ENCODE data around the gene PLA2G4E. TPM values are rescaled to one million over a fixed set of nuclear protein-coding genes. Genes with fewer than 3 reads are reported as not detected.

The PLA2G4E gene
- total and polyA plus RNA-seq, 8 donors: 0.06 to 1.2 (median 0.09) TPM

DNA sequence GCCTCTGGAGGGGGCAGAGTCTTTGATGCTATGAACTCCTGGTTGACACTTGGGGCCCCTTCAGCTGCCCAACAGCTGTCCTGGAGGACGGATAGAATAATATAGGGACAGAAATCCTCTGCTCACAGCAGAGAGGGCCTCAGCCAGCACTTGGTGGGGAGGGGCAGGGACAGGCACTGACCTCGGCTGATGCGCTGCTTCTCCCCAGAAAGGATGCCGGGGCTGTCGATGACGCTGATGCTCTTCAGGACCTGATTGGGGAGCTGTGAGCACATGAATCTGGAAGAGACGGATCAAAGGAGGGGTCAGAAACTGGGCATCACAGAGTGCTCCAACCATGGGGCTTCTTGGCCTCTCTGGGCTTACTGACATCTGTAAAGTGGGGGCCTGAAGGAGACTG is 78.0 kb downstream of the PLA2G4E start:
- no peak overlapping the region for H3K27ac ChIP-seq
- TF ChIP-seq, protein P1, sequence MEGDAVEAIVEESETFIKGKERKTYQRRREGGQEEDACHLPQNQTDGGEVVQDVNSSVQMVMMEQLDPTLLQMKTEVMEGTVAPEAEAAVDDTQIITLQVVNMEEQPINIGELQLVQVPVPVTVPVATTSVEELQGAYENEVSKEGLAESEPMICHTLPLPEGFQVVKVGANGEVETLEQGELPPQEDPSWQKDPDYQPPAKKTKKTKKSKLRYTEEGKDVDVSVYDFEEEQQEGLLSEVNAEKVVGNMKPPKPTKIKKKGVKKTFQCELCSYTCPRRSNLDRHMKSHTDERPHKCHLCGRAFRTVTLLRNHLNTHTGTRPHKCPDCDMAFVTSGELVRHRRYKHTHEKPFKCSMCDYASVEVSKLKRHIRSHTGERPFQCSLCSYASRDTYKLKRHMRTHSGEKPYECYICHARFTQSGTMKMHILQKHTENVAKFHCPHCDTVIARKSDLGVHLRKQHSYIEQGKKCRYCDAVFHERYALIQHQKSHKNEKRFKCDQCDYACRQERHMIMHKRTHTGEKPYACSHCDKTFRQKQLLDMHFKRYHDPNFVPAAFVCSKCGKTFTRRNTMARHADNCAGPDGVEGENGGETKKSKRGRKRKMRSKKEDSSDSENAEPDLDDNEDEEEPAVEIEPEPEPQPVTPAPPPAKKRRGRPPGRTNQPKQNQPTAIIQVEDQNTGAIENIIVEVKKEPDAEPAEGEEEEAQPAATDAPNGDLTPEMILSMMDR (IDR thresholded peaks at IDR 0.05): no peak

DNA sequence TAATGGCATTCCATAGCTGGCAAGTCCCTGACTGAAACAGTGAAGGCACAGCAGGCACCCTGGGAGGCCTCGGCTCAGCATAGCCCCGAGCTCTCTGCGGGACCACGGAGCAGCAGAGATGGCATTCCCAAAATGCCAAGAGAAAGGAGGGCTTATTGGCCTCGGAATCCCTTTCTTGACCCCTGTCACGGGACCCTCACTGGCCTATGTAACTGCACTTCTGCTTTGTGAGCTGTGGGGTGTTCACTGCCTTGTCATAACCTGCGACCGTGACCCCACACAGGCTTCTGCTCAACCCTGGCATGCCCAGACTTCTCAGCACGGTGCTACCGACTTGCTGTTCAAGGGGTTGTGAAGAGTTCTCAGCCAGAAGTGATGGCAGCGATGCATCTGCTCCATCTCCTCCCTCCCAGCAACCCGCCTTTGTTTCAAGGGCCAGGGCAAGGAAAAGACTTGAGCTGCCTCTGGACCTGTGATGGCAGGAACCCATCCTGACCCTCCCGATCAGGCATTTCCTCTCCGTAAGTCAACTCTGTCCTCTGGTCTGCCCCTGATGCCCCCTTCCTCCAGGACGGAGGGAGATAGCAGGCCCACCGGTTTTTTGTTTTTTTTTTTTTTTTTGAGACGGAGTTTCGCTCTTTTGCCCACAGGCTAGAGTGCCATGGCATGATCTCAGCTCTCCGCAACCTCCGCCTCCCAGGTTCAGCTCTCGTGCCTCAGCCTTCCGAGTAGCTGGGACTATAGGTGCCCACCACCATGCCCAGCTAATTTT is 79.0 kb downstream of the PLA2G4E start:
- peaks cover 14 to 62% of the 10 kb centered on the region in 2 donors for H3K4me1 ChIP-seq
- intact Hi-C loops (cut with DNase I): no loop called here
- peaks cover 0 to 45% of the 10 kb centered on the region in 2 donors for H3K36me3 ChIP-seq
- H3K27me3 ChIP-seq: no peaks in the 10 kb centered on the region
- no peak overlapping the region for H3K27ac ChIP-seq
- TF ChIP-seq, protein P1 (IDR thresholded peaks at IDR 0.05): no peak
- no peak for DNase-seq
- no peak overlapping the region for H3K4me3 ChIP-seq
- ATAC-seq: no peak
- no peaks in the 10 kb centered on the region for H3K9me3 ChIP-seq

More for the DNA sequence above, 78.0 kb downstream of the PLA2G4E start:
- Histone ChIP-seq H3K4me3 (no peak overlapping the region), H3K27me3 (no peaks in the 10 kb centered on the region), H3K9me3 (no peaks in the 10 kb centered on the region), H3K36me3 (peaks cover 0 to 45% of the 10 kb centered on the region in 2 donors), H3K4me1 (peaks cover 13 to 51% of the 10 kb centered on the region in 2 donors)
- no peak for ATAC-seq
- DNase-seq: no peak
- intact Hi-C loops (cut with DNase I): no loop called here

DNA sequence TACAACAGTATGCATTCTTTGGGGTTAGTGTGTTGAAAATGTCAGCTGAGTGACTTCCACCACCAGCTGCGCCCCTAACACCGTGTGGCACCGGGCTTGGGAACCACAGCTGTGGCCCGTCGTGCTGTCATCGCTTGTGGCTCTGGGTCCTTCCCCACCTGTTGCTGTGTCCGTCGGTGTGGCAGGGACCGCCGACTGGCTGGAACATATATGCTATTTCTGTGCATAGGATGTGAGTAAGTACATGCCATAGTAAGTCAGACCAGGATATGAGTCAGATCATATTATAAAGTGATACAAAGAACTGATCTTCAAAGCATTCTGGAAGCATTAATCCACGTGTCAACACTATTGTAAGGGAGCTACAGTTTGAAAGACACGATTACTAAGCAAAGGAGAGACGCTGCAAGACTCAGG is 80.4 kb downstream of the PLA2G4E start:
- ATAC-seq: no peak
- H3K4me1 ChIP-seq: peaks cover 14 to 76% of the 10 kb centered on the region in 2 donors
- no peaks in the 10 kb centered on the region for H3K27me3 ChIP-seq
- intact Hi-C loops (cut with DNase I): no loop called here
- H3K36me3 ChIP-seq: peaks cover 0 to 36% of the 10 kb centered on the region in 2 donors
- TF ChIP-seq, protein P1 (IDR thresholded peaks at IDR 0.05): no peak
- H3K27ac ChIP-seq: peak overlapping the region in 1 of 2 donors; percentile 15
- peak in 1 of 4 donors; percentile 74 for DNase-seq
- no peaks in the 10 kb centered on the region for H3K9me3 ChIP-seq
- H3K4me3 ChIP-seq: no peak overlapping the region

DNA sequence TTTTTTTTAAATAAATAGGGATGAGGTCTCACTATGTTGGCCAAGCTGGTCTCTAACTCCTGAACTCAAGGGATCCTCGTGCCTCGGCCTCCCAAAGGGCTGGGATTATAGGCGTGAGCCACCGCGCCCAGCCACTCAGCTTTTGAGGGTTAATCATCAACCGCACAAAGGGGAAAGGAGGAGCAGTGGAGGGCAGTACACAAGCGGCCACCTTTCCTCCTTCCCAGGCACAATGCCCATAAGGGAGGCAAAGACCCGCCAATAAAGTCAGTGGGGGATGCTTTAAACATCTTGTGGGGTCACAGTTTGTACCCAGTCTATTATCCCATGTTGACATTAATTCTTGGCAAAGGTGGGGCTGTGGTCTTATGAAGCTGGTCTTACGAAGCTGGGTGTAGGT is 80.9 kb downstream of the PLA2G4E start:
- H3K9me3 ChIP-seq: no peaks in the 10 kb centered on the region
- DNase-seq (no peak), ATAC-seq (no peak)
- no peaks in the 10 kb centered on the region for H3K27me3 ChIP-seq
- H3K36me3 ChIP-seq: peaks cover 0 to 31% of the 10 kb centered on the region in 2 donors
- intact Hi-C loops (cut with DNase I): no loop called here
- no peak overlapping the region for H3K4me3 ChIP-seq
- H3K4me1 ChIP-seq: peaks cover 18 to 79% of the 10 kb centered on the region in 2 donors
- TF ChIP-seq, protein P1 (IDR thresholded peaks at IDR 0.05): no peak
- H3K27ac ChIP-seq: peak overlapping the region in 1 of 2 donors; percentile 15

DNA sequence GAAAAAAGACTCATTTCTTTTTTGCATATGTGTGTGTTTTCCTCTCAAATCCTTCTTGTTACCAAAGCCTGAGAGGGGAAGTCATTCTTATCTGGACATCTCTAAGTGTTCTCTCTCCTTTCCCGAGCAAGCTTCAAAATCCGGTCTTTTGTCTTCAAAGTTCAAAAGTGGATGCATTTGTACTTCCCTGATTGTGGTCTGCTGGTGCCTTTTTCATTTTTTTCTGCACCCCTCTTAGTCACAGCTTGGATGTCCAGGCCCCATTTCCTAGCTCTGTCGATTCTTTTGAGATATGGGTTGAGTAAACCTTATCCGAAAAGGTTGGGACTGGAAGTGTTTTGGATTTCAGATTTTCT is 83.3 kb downstream of the PLA2G4E start:
- intact Hi-C loops (cut with DNase I): no loop called here
- H3K27ac ChIP-seq: peak overlapping the region; percentile 44 to 82
- TF ChIP-seq, protein P1 (IDR thresholded peaks at IDR 0.05): no peak
- peaks cover 16 to 85% of the 10 kb centered on the region in 2 donors for H3K4me1 ChIP-seq
- no peak for ATAC-seq
- no peaks in the 10 kb centered on the region for H3K27me3 ChIP-seq
- no peak overlapping the region for H3K4me3 ChIP-seq
- peaks cover 0 to 24% of the 10 kb centered on the region in 2 donors for H3K36me3 ChIP-seq
- no peak for DNase-seq
- H3K9me3 ChIP-seq: no peaks in the 10 kb centered on the region
